Keratinocyte (primary cell): ENCODE data around the gene TEX38. TPM values are rescaled to one million over a fixed set of nuclear protein-coding genes. Genes with fewer than 3 reads are reported as not detected.

Experiments
- DNase-seq: peaks from one replicate; pipeline ENCODE4 v3.0.0-alpha.2; 2011; ENCODE audit warnings: low read depth, missing footprints, low spot score
- FAIRE-seq: peaks from 2 replicates; lab custom pipeline; 2011; peaks lifted over from hg19 to GRCh38; lab: Jason Lieb, UNC
- H2AFZ ChIP-seq: 2 replicates; pipeline ENCODE4 v1.6.0; 2012; ENCODE audit warnings: low read length, control low read depth, inconsistent platforms; ENCODE audit not compliant: control insufficient read depth
- H3K27ac ChIP-seq: 2 replicates; pipeline ENCODE4 v1.5.1; 2011; ENCODE audit warnings: low read length; ENCODE audit not compliant: control insufficient read depth, insufficient read depth
- H3K27me3 ChIP-seq: 3 replicates; pipeline ENCODE4 v1.6.0; 2011; ENCODE audit warnings: low read length; ENCODE audit not compliant: control insufficient read depth, insufficient read depth; ENCODE audit errors: extremely low read depth
- H3K36me3 ChIP-seq, 2 experiments: 2 replicates in 1 of 2; 3 replicates in 1 of 2; pipeline ENCODE4 v1.5.1; 2011; ENCODE audit warnings: low read length in 2 of 2, mild to moderate bottlenecking in 1 of 2; ENCODE audit not compliant: control insufficient read depth in 2 of 2, insufficient read depth in 2 of 2; ENCODE audit errors: extremely low read depth in 1 of 2
- H3K4me1 ChIP-seq: 3 replicates; pipeline ENCODE4 v1.5.1; 2011; ENCODE audit warnings: low read length; ENCODE audit not compliant: control insufficient read depth, insufficient read depth; ENCODE audit errors: extremely low read depth
- H3K4me2 ChIP-seq: 3 replicates; pipeline ENCODE4 v1.6.0; 2011; ENCODE audit warnings: low read depth, low read length; ENCODE audit not compliant: control insufficient read depth, insufficient read depth; ENCODE audit errors: extremely low read depth
- H3K4me3 ChIP-seq, 3 experiments: fragments of 200-600 bp in 1 of 3; sonication (generic) in 1 of 3; 2 replicates in 2 of 3; 3 replicates in 1 of 3; pipeline ENCODE4 v1.5.1; 2011 to 2016; ENCODE audit warnings: low read length in 3 of 3, mild to moderate bottlenecking in 3 of 3, control low read depth in 2 of 3, inconsistent platforms in 1 of 3, low read depth in 1 of 3, mixed read lengths in 1 of 3, mixed run types in 1 of 3, moderate library complexity in 1 of 3; ENCODE audit not compliant: control insufficient read depth in 2 of 3, insufficient read depth in 2 of 3; ENCODE audit errors: extremely low read depth in 1 of 3
- H3K79me2 ChIP-seq: 2 replicates; pipeline ENCODE4 v1.6.0; 2012; ENCODE audit warnings: low read length; ENCODE audit not compliant: control insufficient read depth, insufficient read depth
- H3K9ac ChIP-seq: 3 replicates; pipeline ENCODE4 v1.6.0; 2011; ENCODE audit warnings: low read length; ENCODE audit not compliant: control insufficient read depth, insufficient read depth; ENCODE audit errors: extremely low read depth
- H3K9me1 ChIP-seq: 3 replicates; pipeline ENCODE4 v1.6.0; 2011; ENCODE audit warnings: low read length; ENCODE audit not compliant: control insufficient read depth, insufficient read depth; ENCODE audit errors: extremely low read depth
- H3K9me3 ChIP-seq: 2 replicates; pipeline ENCODE4 v1.5.1; 2012; ENCODE audit warnings: low read depth, low read length; ENCODE audit not compliant: control insufficient read depth
- H4K20me1 ChIP-seq: 3 replicates; pipeline ENCODE4 v1.6.0; 2011; ENCODE audit warnings: low read length; ENCODE audit not compliant: control insufficient read depth, insufficient read depth; ENCODE audit errors: extremely low read depth
- EZH2 ChIP-seq: IDR thresholded peaks from one replicate; pipeline ENCODE4 v1.6.1; 2012; ENCODE audit warnings: inconsistent platforms, mild to moderate bottlenecking, low read length, moderate library complexity
- dilution Hi-C: fragments of 300-500 bp; cut with MboI; formaldehyde crosslinking; loops from one replicate; pipeline ENCODE4 v1.7.0; 2020; ENCODE audit warnings: low sequenced_read_pairs; ENCODE audit not compliant: extremely low pct_ligation_motif_present
- polyA plus RNA-seq, 5 experiments: library from polyadenylated mRNA; depleted of rRNA in 3 of 5; stranded (reverse) in 3 of 5; stranded (forward) in 1 of 5; unstranded in 1 of 5; fragments of >200 nt; gene quantifications; 1 replicate in 1 of 5; 2 replicates in 3 of 5; 3 replicates in 1 of 5; pipeline versions ENCODE4 v1.2.1 to v1.2.3, GENCODE V29; 2011 to 2012; ENCODE audit warnings: missing spikeins in 2 of 5, low read depth in 1 of 5, low replicate concordance in 1 of 5
- TF ChIP-seq, protein P1 (sequence below), 3 experiments: IDR thresholded peaks in 1 of 3; conservative IDR thresholded peaks in 1 of 3; optimal IDR thresholded peaks in 1 of 3; 2 replicates in 2 of 3; 3 replicates in 1 of 3; pipeline versions ENCODE3 to v1.5.1; 2011; ENCODE audit warnings: low read length in 3 of 3, mild to moderate bottlenecking in 3 of 3, moderate library complexity in 2 of 3, control low read depth in 1 of 3, inconsistent platforms in 1 of 3; ENCODE audit not compliant: insufficient read depth in 2 of 3; ENCODE audit errors: extremely low read depth in 1 of 3

The TEX38 gene
- polyA plus RNA-seq, 1 donor (not counting 4 experiments of a cell fraction or from before 2014, with no cell fraction given): not detected

DNA sequence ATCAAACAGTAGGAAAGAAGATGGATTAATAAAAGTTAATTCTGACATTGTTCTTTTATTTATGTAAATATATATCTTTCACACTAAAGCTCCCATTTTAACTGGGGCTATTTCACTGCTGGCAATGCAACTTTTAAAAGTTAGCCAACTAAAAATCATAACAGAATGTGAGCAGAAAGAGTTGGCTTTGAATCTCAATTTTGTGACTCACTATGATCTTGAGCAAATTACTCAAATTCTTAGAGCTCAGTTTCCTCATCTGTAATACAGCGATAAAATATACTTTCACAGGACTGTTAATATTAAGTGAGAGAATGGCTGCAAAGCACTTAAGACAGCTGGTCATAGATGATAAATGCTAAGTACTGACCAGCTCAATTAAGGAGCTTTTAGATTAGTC lies 36.5 kb downstream of the TEX38 start:
- H3K79me2 ChIP-seq: peaks cover 10% of the 10 kb centered on the region
- no peaks in the 10 kb centered on the region for H4K20me1 ChIP-seq
- H3K36me3 ChIP-seq: peaks cover 9 to 43% of the 10 kb centered on the region in 2 experiments
- no peak overlapping the region for H2AFZ ChIP-seq
- no peak for TF ChIP-seq EZH2
- TF ChIP-seq, protein P1, sequence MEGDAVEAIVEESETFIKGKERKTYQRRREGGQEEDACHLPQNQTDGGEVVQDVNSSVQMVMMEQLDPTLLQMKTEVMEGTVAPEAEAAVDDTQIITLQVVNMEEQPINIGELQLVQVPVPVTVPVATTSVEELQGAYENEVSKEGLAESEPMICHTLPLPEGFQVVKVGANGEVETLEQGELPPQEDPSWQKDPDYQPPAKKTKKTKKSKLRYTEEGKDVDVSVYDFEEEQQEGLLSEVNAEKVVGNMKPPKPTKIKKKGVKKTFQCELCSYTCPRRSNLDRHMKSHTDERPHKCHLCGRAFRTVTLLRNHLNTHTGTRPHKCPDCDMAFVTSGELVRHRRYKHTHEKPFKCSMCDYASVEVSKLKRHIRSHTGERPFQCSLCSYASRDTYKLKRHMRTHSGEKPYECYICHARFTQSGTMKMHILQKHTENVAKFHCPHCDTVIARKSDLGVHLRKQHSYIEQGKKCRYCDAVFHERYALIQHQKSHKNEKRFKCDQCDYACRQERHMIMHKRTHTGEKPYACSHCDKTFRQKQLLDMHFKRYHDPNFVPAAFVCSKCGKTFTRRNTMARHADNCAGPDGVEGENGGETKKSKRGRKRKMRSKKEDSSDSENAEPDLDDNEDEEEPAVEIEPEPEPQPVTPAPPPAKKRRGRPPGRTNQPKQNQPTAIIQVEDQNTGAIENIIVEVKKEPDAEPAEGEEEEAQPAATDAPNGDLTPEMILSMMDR (optimal IDR thresholded peaks at IDR 0.05 in 1 of 3, IDR thresholded peaks at IDR 0.05 in 1 of 3, conservative IDR thresholded peaks at IDR 0.05 in 1 of 3; ENCODE audit: extremely low read depth in 1 of 3, insufficient read depth in 2 of 3, low read length in 3 of 3): no peak
- no peak overlapping the region for H3K4me3 ChIP-seq
- H3K27ac ChIP-seq: no peak overlapping the region
- H3K4me2 ChIP-seq: no peak overlapping the region
- FAIRE-seq: no peak
- no peak overlapping the region for H3K9ac ChIP-seq
- dilution Hi-C loops: no loop called here
- H3K9me1 ChIP-seq: no peaks in the 10 kb centered on the region
- no peak for DNase-seq
- H3K9me3 ChIP-seq: no peaks in the 10 kb centered on the region
- H3K4me1 ChIP-seq: no peaks in the 10 kb centered on the region
- no peaks in the 10 kb centered on the region for H3K27me3 ChIP-seq

DNA sequence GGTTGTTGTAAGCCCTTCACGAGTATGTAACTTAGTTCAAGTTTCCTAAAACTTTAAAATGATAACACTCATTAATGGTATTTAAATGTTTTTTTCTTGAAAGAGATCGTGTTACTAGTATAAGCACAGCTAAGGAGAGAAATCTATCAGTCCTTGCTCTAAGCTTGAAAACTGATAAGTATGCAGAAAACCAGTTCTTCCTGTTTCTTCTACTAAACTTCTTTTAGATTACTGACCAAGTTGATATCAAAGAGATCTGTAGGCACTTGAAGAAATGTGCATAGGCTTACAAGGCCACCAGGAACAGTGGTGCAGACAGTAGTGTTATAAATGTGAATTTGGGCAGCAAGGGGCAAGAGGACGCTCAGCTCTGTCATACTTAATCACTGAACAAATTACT lies 43.3 kb downstream of the TEX38 start:
- Histone ChIP-seq H2AFZ (no peak overlapping the region), H3K9ac (no peak overlapping the region), H3K27me3 (no peaks in the 10 kb centered on the region), H3K4me1 (peaks cover 22% of the 10 kb centered on the region), H3K9me1 (no peaks in the 10 kb centered on the region), H3K79me2 (peaks cover 40% of the 10 kb centered on the region), H3K27ac (no peak overlapping the region), H3K4me2 (no peak overlapping the region), H3K36me3 (peaks cover 14 to 18% of the 10 kb centered on the region in 2 experiments), H4K20me1 (no peaks in the 10 kb centered on the region), H3K4me3 (no peak overlapping the region), H3K9me3 (no peaks in the 10 kb centered on the region)
- dilution Hi-C loops: no loop called here
- DNase-seq: no peak
- FAIRE-seq: no peak
- TF ChIP-seq, protein P1 (optimal IDR thresholded peaks at IDR 0.05 in 1 of 3, IDR thresholded peaks at IDR 0.05 in 1 of 3, conservative IDR thresholded peaks at IDR 0.05 in 1 of 3; ENCODE audit: extremely low read depth in 1 of 3, insufficient read depth in 2 of 3, low read length in 3 of 3): no peak
- no peak for TF ChIP-seq EZH2
